Hematopoietic multipotent progenitor cell treated with erythropoietin and hydrocortisone succinate and interleukin-3 and kit ligand, for 4 days (in vitro differentiated cells): Measurements from ENCODE around the gene NPIPA5.
"Not testable (repeated sequence)": the region's sequence is repeated elsewhere in the genome, so short reads cannot be mapped to it uniquely, and the experiment has no call there.

Experiments used
- DNase-seq: peaks from one replicate; pipeline ENCODE4 v3.0.0-alpha.2; 2015

NPIPA5 gene

GRCh38 chr16:15378194-15378593, at the start of gene NPIPA5:
NPIPA5 (minus strand) TSS chr16:15378294; CDS start chr16:15378294, 0 bp downstream.
- not testable (repeated sequence) for DNase-seq

- DNase-seq: peak; percentile 88
Measured at GRCh38 chr16:15427648-15428239, 49.6 kb upstream of the NPIPA5 start.

- DNase-seq: no peak
Measured at GRCh38 chr16:15426796-15427195, 48.7 kb upstream of the NPIPA5 start.

- no peak for DNase-seq
Measured at GRCh38 chr16:15425861-15426260, 47.8 kb upstream of the NPIPA5 start.

- no peak for DNase-seq
Measured at GRCh38 chr16:15422222-15422621, 44.1 kb upstream of the NPIPA5 start.

- DNase-seq: not testable (repeated sequence)
Measured at GRCh38 chr16:15421696-15422095, 43.6 kb upstream of the NPIPA5 start.

GRCh38 chr16:15418206-15418605, 40.1 kb upstream of the NPIPA5 start:
- no peak for DNase-seq

- DNase-seq: no peak
Measured at GRCh38 chr16:15417197-15417596, 39.1 kb upstream of the NPIPA5 start.

GRCh38 chr16:15415511-15415985, 37.5 kb upstream of the NPIPA5 start:
- no peak for DNase-seq

- DNase-seq: not testable (repeated sequence)
Measured at GRCh38 chr16:15409476-15409875, 31.4 kb upstream of the NPIPA5 start.

GRCh38 chr16:15407756-15408155, 29.7 kb upstream of the NPIPA5 start:
- not testable (repeated sequence) for DNase-seq

GRCh38 chr16:15404792-15405191, 26.7 kb upstream of the NPIPA5 start:
- DNase-seq: no peak

GRCh38 chr16:15404091-15404490, 26.0 kb upstream of the NPIPA5 start:
- not testable (repeated sequence) for DNase-seq

- DNase-seq: no peak
Measured at GRCh38 chr16:15403392-15403995, 25.4 kb upstream of the NPIPA5 start.

GRCh38 chr16:15401972-15402371, 23.9 kb upstream of the NPIPA5 start:
- no peak for DNase-seq

- not testable (repeated sequence) for DNase-seq
Measured at GRCh38 chr16:15400314-15400713, 22.2 kb upstream of the NPIPA5 start.

- no peak for DNase-seq
Measured at GRCh38 chr16:15399317-15399716, 21.2 kb upstream of the NPIPA5 start.

GRCh38 chr16:15398618-15399316, 20.7 kb upstream of the NPIPA5 start:
- no peak for DNase-seq

- no peak for DNase-seq
Measured at GRCh38 chr16:15396948-15397594, 19.0 kb upstream of the NPIPA5 start.

- not testable (repeated sequence) for DNase-seq
Measured at GRCh38 chr16:15396509-15396829, 18.4 kb upstream of the NPIPA5 start.

- DNase-seq: peak; percentile 90
Measured at GRCh38 chr16:15395631-15396508, 17.8 kb upstream of the NPIPA5 start, which contains the start of gene MPV17L. MPV17L (plus strand) TSS chr16:15395754; CDS start chr16:15395898, 144 bp downstream.

- DNase-seq: not testable (repeated sequence)
Measured at GRCh38 chr16:15393025-15393424, 14.9 kb upstream of the NPIPA5 start.
